Neural crest cell (in vitro differentiated cells): ENCODE measurements around the gene SEC24D. TPM values are rescaled to one million over a fixed set of nuclear protein-coding genes. Genes with fewer than 3 reads are reported as not detected.

Experiments
- DNase-seq: peaks from one replicate; pipeline ENCODE4 v3.0.0; 2021; ENCODE audit warnings: low read depth, mixed read lengths, low spot score
- H3K27ac Mint-ChIP-seq: one replicate; pipeline ENCODE4 v1.8.0; 2021; ENCODE audit warnings: mild to moderate bottlenecking, mixed read lengths; ENCODE audit not compliant: unreplicated experiment
- H3K27me3 Mint-ChIP-seq: 2 replicates; pipeline ENCODE4 v1.8.0; 2021; ENCODE audit warnings: low read depth, mild to moderate bottlenecking, mixed read lengths
- H3K36me3 Mint-ChIP-seq: 2 replicates; pipeline ENCODE4 v1.8.0; 2021; ENCODE audit warnings: low read depth, mild to moderate bottlenecking, mixed read lengths
- H3K4me1 Mint-ChIP-seq: 2 replicates; pipeline ENCODE4 v1.8.0; 2021; ENCODE audit warnings: mixed read lengths
- H3K4me3 Mint-ChIP-seq: one replicate; pipeline ENCODE4 v1.8.0; 2021; ENCODE audit warnings: mild to moderate bottlenecking, mixed read lengths
- H3K9me3 Mint-ChIP-seq: 2 replicates; pipeline ENCODE4 v1.8.0; 2021; ENCODE audit warnings: mixed read lengths
- CTCF ChIP-seq: fragments of 200-600 bp; sonication (generic); conservative IDR thresholded peaks from 2 replicates; pipeline ENCODE4 v1.5.0; 2021; ENCODE audit warnings: antibody characterized with exemption, mild to moderate bottlenecking
- total RNA-seq: library from RNA; stranded (reverse); gene quantifications from 2 replicates; pipeline ENCODE4 v1.2.1, GENCODE V29; 2021

The SEC24D gene
- total RNA-seq, 1 donor from 2014 or later: 22.9 TPM

GRCh38 chr4:118772767-118773428 is 63.0 kb downstream of the SEC24D start:
- H3K27me3 Mint-ChIP-seq: no peaks in the 10 kb centered on the region
- peaks cover 2% of the 10 kb centered on the region for H3K36me3 Mint-ChIP-seq
- H3K9me3 Mint-ChIP-seq: no peaks in the 10 kb centered on the region
- DNase-seq: no peak
- no peak for TF ChIP-seq CTCF
- peaks cover 9% of the 10 kb centered on the region for H3K4me1 Mint-ChIP-seq
- H3K27ac Mint-ChIP-seq: no peak overlapping the region
- no peak overlapping the region for H3K4me3 Mint-ChIP-seq

GRCh38 chr4:118772081-118772766 is 63.7 kb downstream of the SEC24D start:
- no peaks in the 10 kb centered on the region for H3K36me3 Mint-ChIP-seq
- DNase-seq: no peak
- no peak overlapping the region for H3K4me3 Mint-ChIP-seq
- TF ChIP-seq CTCF: peak; percentile 75
- H3K9me3 Mint-ChIP-seq: no peaks in the 10 kb centered on the region
- H3K27ac Mint-ChIP-seq: no peak overlapping the region
- H3K27me3 Mint-ChIP-seq: no peaks in the 10 kb centered on the region
- H3K4me1 Mint-ChIP-seq: peaks cover 9% of the 10 kb centered on the region

- no peaks in the 10 kb centered on the region for H3K9me3 Mint-ChIP-seq
- no peaks in the 10 kb centered on the region for H3K27me3 Mint-ChIP-seq
- H3K4me3 Mint-ChIP-seq: no peak overlapping the region
- no peaks in the 10 kb centered on the region for H3K36me3 Mint-ChIP-seq
- peaks cover 9% of the 10 kb centered on the region for H3K4me1 Mint-ChIP-seq
- no peak for DNase-seq
- no peak for TF ChIP-seq CTCF
- no peak overlapping the region for H3K27ac Mint-ChIP-seq
These were observed 65.2 kb downstream of the SEC24D start for GRCh38 chr4:118770741-118771187.

- TF ChIP-seq CTCF: no peak
- no peaks in the 10 kb centered on the region for H3K9me3 Mint-ChIP-seq
- no peaks in the 10 kb centered on the region for H3K36me3 Mint-ChIP-seq
- H3K27me3 Mint-ChIP-seq: no peaks in the 10 kb centered on the region
- peak overlapping the region; percentile 85 for H3K27ac Mint-ChIP-seq
- peaks cover 9% of the 10 kb centered on the region for H3K4me1 Mint-ChIP-seq
- DNase-seq: no peak
- H3K4me3 Mint-ChIP-seq: no peak overlapping the region
These were observed 66.8 kb downstream of the SEC24D start for GRCh38 chr4:118769161-118769560.

GRCh38 chr4:118767109-118767508 is 68.8 kb downstream of the SEC24D start:
- H3K27me3 Mint-ChIP-seq: no peaks in the 10 kb centered on the region
- H3K27ac Mint-ChIP-seq: no peak overlapping the region
- H3K9me3 Mint-ChIP-seq: no peaks in the 10 kb centered on the region
- H3K36me3 Mint-ChIP-seq: no peaks in the 10 kb centered on the region
- DNase-seq: no peak
- no peak for TF ChIP-seq CTCF
- no peaks in the 10 kb centered on the region for H3K4me1 Mint-ChIP-seq
- no peak overlapping the region for H3K4me3 Mint-ChIP-seq
